Activated T-helper 2 cell treated with anti-CD3 and anti-CD28 coated beads, Interferon-gamma antibody, Interleukin-2, Interleukin-4, amounts not matched to agents 10 μg/mL and 5 μg/mL and 100 μg/mL, durations not matched to agents 14 hours and 24 hours and 36 hours (primary cell): ENCODE results near the gene CMTR1. TPM values are rescaled to one million over a fixed set of nuclear protein-coding genes. Genes with fewer than 3 reads are reported as not detected.

ENCODE experiments used
- DNase-seq: peaks from one replicate; pipeline ENCODE4 v3.0.0; 2021; ENCODE audit warnings: low spot score
- H3K27ac Mint-ChIP-seq: one replicate; pipeline ENCODE4 v1.8.0; 2021; ENCODE audit warnings: mixed read lengths
- H3K27me3 Mint-ChIP-seq: one replicate; pipeline ENCODE4 v1.8.0; 2021; ENCODE audit warnings: low read depth, mixed read lengths
- H3K36me3 Mint-ChIP-seq: one replicate; pipeline ENCODE4 v1.8.0; 2021; ENCODE audit warnings: low read depth, mixed read lengths
- H3K4me1 Mint-ChIP-seq: one replicate; pipeline ENCODE4 v1.8.0; 2021; ENCODE audit warnings: low read depth, mixed read lengths
- H3K4me3 Mint-ChIP-seq: one replicate; pipeline ENCODE4 v1.8.0; 2021; ENCODE audit warnings: low read depth, mild to moderate bottlenecking, moderate library complexity, mixed read lengths
- H3K9me3 Mint-ChIP-seq: one replicate; pipeline ENCODE4 v1.8.0; 2021; ENCODE audit warnings: mixed read lengths
- intact Hi-C: fragments of 100-400 bp; cut with micrococcal nuclease; formaldehyde crosslinking; loops from one replicate; pipeline ENCODE4 v1.15.1; 2023
- total RNA-seq: library from RNA; stranded (reverse); gene quantifications from 2 replicates; pipeline ENCODE4 v1.2.3, GENCODE V29; 2022

CMTR1 gene
- total RNA-seq, 1 donor from 2014 or later, result 51.8 TPM

DNA sequence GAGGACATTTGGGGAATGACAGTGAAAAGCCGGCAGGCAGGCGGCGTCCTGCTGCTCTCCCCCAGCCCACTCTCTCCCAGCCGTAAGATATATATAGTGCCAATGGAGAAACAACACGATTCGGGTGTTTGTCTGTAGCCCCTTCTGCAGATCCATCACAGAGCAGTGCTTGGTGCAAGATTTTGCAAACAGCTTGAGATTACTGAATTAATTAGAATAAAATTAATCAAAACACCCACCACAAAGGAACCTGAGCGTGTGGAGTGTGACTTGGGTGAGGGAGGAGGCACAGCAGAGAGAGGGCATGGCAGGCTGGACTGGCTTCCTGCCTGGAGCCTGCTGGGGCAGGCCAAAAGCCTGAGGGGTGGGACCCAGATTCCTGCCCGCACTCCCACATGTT, 95.5 kb downstream of the CMTR1 start:
- intact Hi-C loops, result no loop called here
- Mint-ChIP-seq H3K4me3 (no peak overlapping the region), H3K9me3 (no peaks in the 10 kb centered on the region), H3K27ac (no peak overlapping the region), H3K4me1 (no peaks in the 10 kb centered on the region), H3K27me3 (peaks cover 39% of the 10 kb centered on the region), H3K36me3 (no peaks in the 10 kb centered on the region)
- no peak for DNase-seq

DNA sequence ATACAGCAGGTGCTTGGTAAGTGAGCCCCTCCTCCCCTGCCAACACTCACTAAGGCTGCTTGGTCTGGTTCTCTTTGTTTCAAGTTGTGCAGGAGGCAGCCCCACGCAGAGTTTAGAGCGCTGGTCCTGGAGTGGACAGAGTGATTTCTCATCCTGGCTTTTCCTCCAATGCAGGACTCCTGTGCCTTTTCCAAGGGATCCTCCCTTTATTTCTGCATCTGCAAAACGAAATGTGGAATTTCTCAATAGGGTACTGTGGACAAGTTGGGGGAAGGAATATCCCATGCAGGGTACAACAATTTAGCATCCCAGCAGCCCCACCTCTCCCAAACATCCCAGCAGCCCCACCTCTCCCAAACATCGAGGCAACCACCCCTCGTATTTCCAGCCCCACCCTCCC, 97.3 kb downstream of the CMTR1 start:
- no peaks in the 10 kb centered on the region for H3K36me3 Mint-ChIP-seq
- no peak for DNase-seq
- no peaks in the 10 kb centered on the region for H3K9me3 Mint-ChIP-seq
- intact Hi-C loops, result no loop called here
- no peak overlapping the region for H3K27ac Mint-ChIP-seq
- H3K27me3 Mint-ChIP-seq, result peaks cover 56% of the 10 kb centered on the region
- no peak overlapping the region for H3K4me3 Mint-ChIP-seq
- no peaks in the 10 kb centered on the region for H3K4me1 Mint-ChIP-seq

GRCh38 chr6:37531026-37531425, 98.0 kb downstream of the CMTR1 start:
- Mint-ChIP-seq H3K36me3 (no peaks in the 10 kb centered on the region), H3K4me3 (no peak overlapping the region), H3K27me3 (peaks cover 59% of the 10 kb centered on the region), H3K9me3 (no peaks in the 10 kb centered on the region), H3K27ac (no peak overlapping the region), H3K4me1 (no peaks in the 10 kb centered on the region)
- no peak for DNase-seq
- intact Hi-C loops, result no loop called here

Other genes starting within 250 kb of the CMTR1 start
- gene TBC1D22B, start 175.4 kb upstream of the CMTR1 start, total RNA-seq, result 13.8 and 14.6 TPM in 2 replicates
- gene TMEM217, start 175.1 kb upstream of the CMTR1 start, total RNA-seq, result 4.5 and 4.8 TPM in 2 replicates
- 28.5 and 32.0 TPM in 2 replicates for gene RNF8, start 79.2 kb upstream of the CMTR1 start, total RNA-seq
- gene CCDC167, start 66.7 kb downstream of the CMTR1 start, total RNA-seq, result 69.8 and 76.9 TPM in 2 replicates